ENCODE measurements around the gene WDR35.

WDR35 gene

GRCh38 chr2:19870792-19871191, 119.1 kb downstream of the WDR35 start:
- no peak for DNase-seq (ENCODE audit: low read depth in 3 of 3)

GRCh38 chr2:19868701-19869580, 121.0 kb downstream of the WDR35 start:
- DNase-seq (ENCODE audit: low read depth in 3 of 3): peak; percentile 10 to 51 (median 45)

- DNase-seq (ENCODE audit: low read depth in 3 of 3): no peak
These were observed 121.7 kb downstream of the WDR35 start for GRCh38 chr2:19868224-19868623.

GRCh38 chr2:19866771-19867170, 123.1 kb downstream of the WDR35 start:
- no peak for DNase-seq (ENCODE audit: low read depth in 3 of 3)

GRCh38 chr2:19865151-19865550, 124.8 kb downstream of the WDR35 start:
- DNase-seq (ENCODE audit: low read depth in 3 of 3): no peak

- no peak for DNase-seq (ENCODE audit: low read depth in 3 of 3)
These were observed 125.5 kb downstream of the WDR35 start for GRCh38 chr2:19864381-19864780.

- DNase-seq (ENCODE audit: low read depth in 3 of 3): peak; percentile 31 to 60 (median 45)
These were observed 126.4 kb downstream of the WDR35 start for GRCh38 chr2:19863303-19864041.

GRCh38 chr2:19861813-19862212, 128.1 kb downstream of the WDR35 start:
- no peak for DNase-seq (ENCODE audit: low read depth in 3 of 3)
